HEK293T (cell line): ENCODE data around the gene FUCA2.

Source experiments
- BHLHE40 ChIP-seq: fragments of 450-650 bp; IDR thresholded peaks from 2 replicates; pipeline ENCODE4 v1.6.1; 2016; ENCODE audit warnings: mild to moderate bottlenecking, moderate library complexity, borderline replicate concordance
- CTBP1 ChIP-seq: fragments of 450-650 bp; IDR thresholded peaks from 2 replicates; pipeline ENCODE4 v1.6.1; 2016; ENCODE audit warnings: borderline replicate concordance
- ELF4 ChIP-seq: fragments of 450-650 bp; IDR thresholded peaks from 2 replicates; pipeline ENCODE4 v1.6.1; 2017; ENCODE audit warnings: antibody characterized with exemption
- FOXK2 ChIP-seq: fragments of 450-650 bp; IDR thresholded peaks from 2 replicates; pipeline ENCODE4 v1.6.1; 2016; ENCODE audit warnings: mild to moderate bottlenecking
- HDGF ChIP-seq: fragments of 450-650 bp; IDR thresholded peaks from 2 replicates; pipeline ENCODE4 v1.6.1; 2017; ENCODE audit warnings: antibody characterized with exemption, borderline replicate concordance
- LEF1 ChIP-seq: fragments of 450-650 bp; IDR thresholded peaks from 2 replicates; pipeline ENCODE4 v1.6.1; 2017; ENCODE audit warnings: mild to moderate bottlenecking, borderline replicate concordance
- NFRKB ChIP-seq: fragments of 450-650 bp; IDR thresholded peaks from 2 replicates; pipeline ENCODE4 v1.6.1; 2016; ENCODE audit warnings: mild to moderate bottlenecking, moderate library complexity

DNA sequence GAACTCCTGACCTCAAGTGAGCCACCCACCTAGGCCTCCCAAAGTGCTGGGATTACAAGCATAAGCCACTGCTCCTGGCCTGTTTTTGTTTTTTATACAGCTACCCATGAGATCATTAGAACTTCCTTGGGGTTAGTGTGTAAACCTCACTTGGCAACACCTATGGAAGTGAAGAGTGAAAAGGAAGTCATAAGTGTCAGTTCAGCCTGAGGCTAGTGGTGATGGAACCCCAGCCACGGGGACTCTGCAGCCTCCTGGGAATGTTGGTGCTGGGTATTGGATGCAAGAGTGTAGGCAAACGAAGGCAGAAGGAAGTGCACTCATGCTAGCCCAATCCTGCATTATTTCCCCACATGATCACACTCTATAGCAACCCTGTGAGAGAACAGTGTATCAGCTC lies 33.6 kb upstream of the FUCA2 start:
- TF ChIP-seq FOXK2 (no peak), BHLHE40 (no peak), ELF4 (no peak), LEF1 (no peak), HDGF (no peak), CTBP1 (no peak), NFRKB (no peak)
